HEK293 (cell line): Measurements from ENCODE around the gene EPM2AIP1.
A peak's percentile ranks its signal among the peaks of the same experiment; 100 is the strongest.

Experiments
- AEBP2 ChIP-seq: fragments of 450-650 bp; formaldehyde crosslinking; IDR thresholded peaks from 2 replicates; pipeline ENCODE4 v1.5.1; 2016; ENCODE audit warnings: missing biosample characterization, missing genetic modification characterization, borderline replicate concordance
- HIC1 ChIP-seq: fragments of 450-650 bp; formaldehyde crosslinking; IDR thresholded peaks from 2 replicates; pipeline ENCODE4 v1.5.1; 2016; ENCODE audit warnings: missing biosample characterization, missing genetic modification characterization
- KLF17 ChIP-seq: fragments of 450-650 bp; formaldehyde crosslinking; IDR thresholded peaks from 2 replicates; pipeline ENCODE4 v1.5.1; 2016; ENCODE audit warnings: missing biosample characterization, missing genetic modification characterization
- KLF9 ChIP-seq: fragments of 450-650 bp; formaldehyde crosslinking; IDR thresholded peaks from 2 replicates; pipeline ENCODE4 v1.5.1; 2016; ENCODE audit warnings: missing biosample characterization, missing genetic modification characterization, low read depth
- OVOL3 ChIP-seq: fragments of 450-650 bp; formaldehyde crosslinking; IDR thresholded peaks from 2 replicates; pipeline ENCODE4 v1.5.1; 2016; ENCODE audit warnings: missing biosample characterization, missing genetic modification characterization
- PRDM2 ChIP-seq: fragments of 450-650 bp; formaldehyde crosslinking; IDR thresholded peaks from 2 replicates; pipeline ENCODE4 v1.5.1; 2016; ENCODE audit warnings: missing biosample characterization, missing genetic modification characterization, borderline replicate concordance
- REPIN1 ChIP-seq: fragments of 450-650 bp; formaldehyde crosslinking; IDR thresholded peaks from 2 replicates; pipeline ENCODE4 v1.5.1; 2017; ENCODE audit warnings: missing biosample characterization, missing genetic modification characterization, low read depth
- SETDB1 ChIP-seq: IDR thresholded peaks from one replicate; pipeline ENCODE4 v1.6.1; 2017; ENCODE audit warnings: mild to moderate bottlenecking, low read length, moderate library complexity, mixed read lengths; ENCODE audit not compliant: insufficient read length
- TRIM28 ChIP-seq: IDR thresholded peaks from 2 replicates; pipeline ENCODE4 v1.6.1; 2011; ENCODE audit warnings: low read length, control low read depth, borderline replicate concordance
- ZBTB1 ChIP-seq: fragments of 450-650 bp; formaldehyde crosslinking; IDR thresholded peaks from 2 replicates; pipeline ENCODE4 v1.5.1; 2016; ENCODE audit warnings: missing biosample characterization, missing genetic modification characterization
- ZBTB20 ChIP-seq: fragments of 450-650 bp; formaldehyde crosslinking; IDR thresholded peaks from 2 replicates; pipeline ENCODE4 v1.5.1; 2016; ENCODE audit warnings: missing biosample characterization, missing genetic modification characterization
- ZBTB26 ChIP-seq: fragments of 450-650 bp; formaldehyde crosslinking; optimal IDR thresholded peaks from 2 replicates; pipeline ENCODE3; 2016; ENCODE audit warnings: missing biosample characterization, mild to moderate bottlenecking, missing genetic modification characterization
- ZBTB7A ChIP-seq: fragments of 450-650 bp; formaldehyde crosslinking; IDR thresholded peaks from 2 replicates; pipeline ENCODE4 v1.5.1; 2016; ENCODE audit warnings: low read depth, missing biosample characterization, missing genetic modification characterization
- ZFP69B ChIP-seq: fragments of 450-650 bp; formaldehyde crosslinking; IDR thresholded peaks from 2 replicates; pipeline ENCODE4 v1.5.1; 2016; ENCODE audit warnings: missing biosample characterization, missing genetic modification characterization
- ZNF175 ChIP-seq: fragments of 450-650 bp; formaldehyde crosslinking; IDR thresholded peaks from 2 replicates; pipeline ENCODE4 v1.5.1; 2016; ENCODE audit warnings: missing biosample characterization, missing genetic modification characterization
- ZNF23 ChIP-seq: fragments of 450-650 bp; formaldehyde crosslinking; IDR thresholded peaks from 2 replicates; pipeline ENCODE4 v1.5.1; 2016; ENCODE audit warnings: missing biosample characterization, missing genetic modification characterization, borderline replicate concordance
- ZNF280D ChIP-seq: fragments of 450-650 bp; formaldehyde crosslinking; IDR thresholded peaks from 2 replicates; pipeline ENCODE4 v1.5.1; 2016; ENCODE audit warnings: missing biosample characterization, missing genetic modification characterization
- ZNF391 ChIP-seq: fragments of 450-650 bp; formaldehyde crosslinking; IDR thresholded peaks from 2 replicates; pipeline ENCODE4 v1.5.1; 2016; ENCODE audit warnings: low read depth, missing biosample characterization, missing genetic modification characterization, borderline replicate concordance
- ZNF549 ChIP-seq: fragments of 450-650 bp; IDR thresholded peaks from 2 replicates; pipeline ENCODE4 v1.5.1; 2018; ENCODE audit warnings: missing biosample characterization, missing genetic modification characterization, mild to moderate bottlenecking, inconsistent platforms, moderate library complexity
- ZNF660 ChIP-seq: fragments of 450-650 bp; IDR thresholded peaks from 2 replicates; pipeline ENCODE4 v1.5.1; 2018; ENCODE audit warnings: missing biosample characterization, mild to moderate bottlenecking, missing genetic modification characterization
- ZNF76 ChIP-seq: fragments of 450-650 bp; formaldehyde crosslinking; IDR thresholded peaks from 2 replicates; pipeline ENCODE4; 2016; ENCODE audit warnings: low read depth, missing biosample characterization, missing genetic modification characterization, borderline replicate concordance
- ZNF791 ChIP-seq: fragments of 450-650 bp; formaldehyde crosslinking; IDR thresholded peaks from 2 replicates; pipeline ENCODE4 v1.5.1; 2016; ENCODE audit warnings: missing biosample characterization, missing genetic modification characterization

EPM2AIP1 gene

GRCh38 chr3:36993326-36994283, 674 bp upstream of the EPM2AIP1 start, which contains the start of gene MLH1 (continued):
- no peak for TF ChIP-seq PRDM2
- TF ChIP-seq TRIM28: no peak
- no peak for TF ChIP-seq ZNF280D
- no peak for TF ChIP-seq ZNF549 (tag by site-specific recombination)
- peak; percentile 76 for TF ChIP-seq HIC1 (tag by site-specific recombination)
- TF ChIP-seq ZNF76 (tag by site-specific recombination): peak; percentile 53; the same call in 1 of the 2 replicates
- TF ChIP-seq ZBTB20 (tag by site-specific recombination): peak; percentile 100
- TF ChIP-seq ZNF175: no peak
- TF ChIP-seq ZFP69B (tag by site-specific recombination): no peak
- 0 out of 2 replicates have a peak, but pooled peaks have one; percentile 47 for TF ChIP-seq OVOL3 (tag by site-specific recombination)
- no peak for TF ChIP-seq AEBP2 (tag by site-specific recombination)
- peak; percentile 82; the same call in 1 of the 2 replicates for TF ChIP-seq KLF17
- no peak for TF ChIP-seq ZNF23 (tag by site-specific recombination)
- peak; percentile 42; the same call in 1 of the 2 replicates for TF ChIP-seq ZNF391
- TF ChIP-seq KLF9: peak; percentile 92
- TF ChIP-seq ZBTB26 (tag by site-specific recombination): no peak
- no peak for TF ChIP-seq REPIN1
- no peak for TF ChIP-seq ZBTB1 (tag by site-specific recombination)
- no peak for TF ChIP-seq ZNF791
- TF ChIP-seq ZNF660: peak; percentile 31; the same call in 1 of the 2 replicates
- peak; percentile 74 for TF ChIP-seq SETDB1
- no peak for TF ChIP-seq ZBTB7A
